ENCODE measurements around the gene MAPK8IP3. TPM values are rescaled to one million over a fixed set of nuclear protein-coding genes. Genes with fewer than 3 reads are reported as not detected.

The MAPK8IP3 gene
- total and polyA plus RNA-seq, 2 donors (not counting 1 experiment from before 2014, with no cell fraction given): 249 to 340 TPM

DNA sequence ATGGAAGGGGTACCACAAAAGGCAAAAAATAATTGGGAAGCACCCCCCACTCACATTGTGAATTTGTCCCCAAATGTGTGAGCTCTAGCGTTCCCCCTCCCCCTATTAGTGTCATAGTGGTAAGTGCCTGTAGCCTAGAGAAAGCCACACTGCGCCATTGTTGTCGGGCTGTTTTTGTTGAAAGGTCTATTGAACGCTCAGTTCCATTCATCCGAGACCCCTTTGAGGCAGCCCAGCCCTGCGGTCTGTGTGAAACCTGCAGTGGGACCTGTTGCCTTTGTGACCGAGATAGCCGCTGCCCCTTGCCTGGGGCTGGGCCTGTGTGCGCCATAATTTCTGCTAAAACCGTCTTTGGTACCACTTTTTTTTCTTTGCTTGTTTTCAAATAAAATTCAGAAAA lies 25.0 kb upstream of the MAPK8IP3 start:
- Histone ChIP-seq H3K4me3 (ENCODE audit: control extremely low read depth in 1 of 5, extremely low read depth in 1 of 5, insufficient read depth in 1 of 5, low read depth in 2 of 5, low read length in 4 of 5) (no peak overlapping the region), H3K27me3 (replicated peaks in 1 of 4; ENCODE audit: control extremely low read depth in 1 of 4, control insufficient read depth in 3 of 4, insufficient read depth in 4 of 4, low read length in 3 of 4) (no peaks in the 10 kb centered on the region), H3K4me1 (ENCODE audit: control insufficient read depth in 2 of 2, insufficient read depth in 2 of 2, low read length in 2 of 2) (peaks cover 8 to 14% of the 10 kb centered on the region in 2 donors), H3K36me3 (replicated peaks in 1 of 2; ENCODE audit: control extremely low read depth in 1 of 2, control insufficient read depth in 1 of 2, extremely low read depth in 1 of 2, insufficient read depth in 2 of 2, low read length in 1 of 2) (peaks cover 0 to 14% of the 10 kb centered on the region in 2 experiments), H3K27ac (ENCODE audit: low read length in 2 of 2) (no peak overlapping the region), H3K79me2 (ENCODE audit: control insufficient read depth, insufficient read depth, low read length) (peaks cover 89% of the 10 kb centered on the region), H4K20me1 (ENCODE audit: control insufficient read depth, insufficient read depth, low read length, poor library complexity, severe bottlenecking) (peaks cover 64% of the 10 kb centered on the region), H2AFZ (ENCODE audit: insufficient read depth, low read depth, low read length, poor library complexity, severe bottlenecking) (no peak overlapping the region), H3K4me2 (replicated peaks; ENCODE audit: low read depth, low read length, poor library complexity, severe bottlenecking) (no peak overlapping the region), H3K9me3 (ENCODE audit: control extremely low read depth in 1 of 3, control insufficient read depth in 2 of 3, insufficient read depth in 1 of 3, low read length in 2 of 3) (no peaks in the 10 kb centered on the region), H3K9ac (ENCODE audit: low read length) (no peak overlapping the region)
- H3K27me3 Mint-ChIP-seq: no peaks in the 10 kb centered on the region
- ATAC-seq (ENCODE audit: low read depth) (no peak), DNase-seq (no peak)
- H3K4me1 Mint-ChIP-seq: peaks cover 14% of the 10 kb centered on the region
- 97% methylated on average over 7 of the region's 10 CpGs for WGBS (ENCODE audit: insufficient coverage)
- no peak overlapping the region for H3K4me3 Mint-ChIP-seq
- TF ChIP-seq, protein P1, sequence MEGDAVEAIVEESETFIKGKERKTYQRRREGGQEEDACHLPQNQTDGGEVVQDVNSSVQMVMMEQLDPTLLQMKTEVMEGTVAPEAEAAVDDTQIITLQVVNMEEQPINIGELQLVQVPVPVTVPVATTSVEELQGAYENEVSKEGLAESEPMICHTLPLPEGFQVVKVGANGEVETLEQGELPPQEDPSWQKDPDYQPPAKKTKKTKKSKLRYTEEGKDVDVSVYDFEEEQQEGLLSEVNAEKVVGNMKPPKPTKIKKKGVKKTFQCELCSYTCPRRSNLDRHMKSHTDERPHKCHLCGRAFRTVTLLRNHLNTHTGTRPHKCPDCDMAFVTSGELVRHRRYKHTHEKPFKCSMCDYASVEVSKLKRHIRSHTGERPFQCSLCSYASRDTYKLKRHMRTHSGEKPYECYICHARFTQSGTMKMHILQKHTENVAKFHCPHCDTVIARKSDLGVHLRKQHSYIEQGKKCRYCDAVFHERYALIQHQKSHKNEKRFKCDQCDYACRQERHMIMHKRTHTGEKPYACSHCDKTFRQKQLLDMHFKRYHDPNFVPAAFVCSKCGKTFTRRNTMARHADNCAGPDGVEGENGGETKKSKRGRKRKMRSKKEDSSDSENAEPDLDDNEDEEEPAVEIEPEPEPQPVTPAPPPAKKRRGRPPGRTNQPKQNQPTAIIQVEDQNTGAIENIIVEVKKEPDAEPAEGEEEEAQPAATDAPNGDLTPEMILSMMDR (IDR thresholded peaks at IDR 0.05): no peak
- no peak for TF ChIP-seq EZH2 (IDR thresholded peaks at IDR 0.05; ENCODE audit: borderline replicate concordance, insufficient read depth, low read depth, low read length, poor library complexity, severe bottlenecking)
- H3K27ac Mint-ChIP-seq: no peak overlapping the region
- intact Hi-C loops (cut with micrococcal nuclease): no loop called here
- H3K9me3 Mint-ChIP-seq (ENCODE audit: insufficient read depth): no peaks in the 10 kb centered on the region
- POLR2A ChIA-PET: no interaction called here
- CTCF ChIA-PET: interaction anchor here (1.4 kb wide), 1 partner anchor 43 kb away, joined by 3 read pairs; no protein-coding TSS in a partner anchor

DNA sequence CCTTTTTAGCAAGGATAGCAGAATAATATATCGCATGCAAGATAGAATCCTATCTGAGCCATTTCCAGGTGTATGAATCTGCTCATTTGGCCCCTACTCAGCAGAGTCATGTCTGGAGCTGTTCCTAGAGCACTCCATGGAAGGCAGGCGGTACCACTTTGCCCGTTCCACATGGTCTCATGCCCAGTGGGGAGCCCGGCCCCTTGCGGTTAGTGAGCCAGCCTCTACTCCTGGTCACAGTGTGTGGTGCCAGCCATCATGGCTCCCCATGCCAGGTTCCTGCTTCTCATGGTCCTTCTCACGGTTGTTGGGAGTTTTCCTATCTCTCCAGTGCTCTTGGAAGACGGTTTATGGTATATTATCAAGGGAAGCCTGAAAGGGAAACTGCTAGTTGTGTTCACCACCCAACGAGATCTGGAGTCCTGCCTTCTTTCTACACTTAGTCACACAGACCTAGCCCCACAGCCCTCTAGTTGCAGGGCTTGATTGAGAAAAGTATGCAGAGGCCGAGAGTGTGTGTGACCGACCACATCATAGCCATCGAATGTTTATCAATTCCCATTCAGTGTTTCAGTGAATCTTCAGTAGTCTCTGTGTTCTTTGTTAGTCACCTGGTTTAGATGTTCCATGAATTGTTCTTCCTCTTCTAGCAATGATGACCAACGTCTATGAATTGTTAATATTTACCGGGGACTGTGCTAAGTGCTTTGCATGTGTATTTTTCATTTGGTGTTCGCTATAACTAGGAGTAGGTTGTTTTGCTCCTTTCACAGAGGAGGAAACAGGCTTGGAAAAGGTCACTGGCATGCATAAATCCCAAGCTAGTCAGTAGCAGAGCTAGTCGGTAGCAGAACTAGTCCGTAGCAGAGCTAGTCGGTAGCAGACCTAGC lies 18.3 kb upstream of the MAPK8IP3 start:
- Histone ChIP-seq H3K79me2 (ENCODE audit: control insufficient read depth, insufficient read depth, low read length) (peaks cover 66% of the 10 kb centered on the region), H3K27me3 (replicated peaks in 1 of 4; ENCODE audit: control extremely low read depth in 1 of 4, control insufficient read depth in 3 of 4, insufficient read depth in 4 of 4, low read length in 3 of 4) (no peaks in the 10 kb centered on the region), H3K4me1 (ENCODE audit: control insufficient read depth in 2 of 2, insufficient read depth in 2 of 2, low read length in 2 of 2) (no peaks in the 10 kb centered on the region), H3K9ac (ENCODE audit: low read length) (no peak overlapping the region), H3K4me3 (ENCODE audit: control extremely low read depth in 1 of 5, extremely low read depth in 1 of 5, insufficient read depth in 1 of 5, low read depth in 2 of 5, low read length in 4 of 5) (no peak overlapping the region), H3K36me3 (replicated peaks in 1 of 2; ENCODE audit: control extremely low read depth in 1 of 2, control insufficient read depth in 1 of 2, extremely low read depth in 1 of 2, insufficient read depth in 2 of 2, low read length in 1 of 2) (peaks cover 2 to 63% of the 10 kb centered on the region in 2 experiments), H3K27ac (ENCODE audit: low read length in 2 of 2) (no peak overlapping the region), H2AFZ (ENCODE audit: insufficient read depth, low read depth, low read length, poor library complexity, severe bottlenecking) (no peak overlapping the region), H4K20me1 (ENCODE audit: control insufficient read depth, insufficient read depth, low read length, poor library complexity, severe bottlenecking) (peaks cover 70% of the 10 kb centered on the region), H3K4me2 (replicated peaks; ENCODE audit: low read depth, low read length, poor library complexity, severe bottlenecking) (no peak overlapping the region), H3K9me3 (ENCODE audit: control extremely low read depth in 1 of 3, control insufficient read depth in 2 of 3, insufficient read depth in 1 of 3, low read length in 2 of 3) (no peaks in the 10 kb centered on the region)
- ChIA-PET CTCF (no interaction called here), POLR2A (no interaction called here)
- TF ChIP-seq, protein P1 (IDR thresholded peaks at IDR 0.05): no peak
- no peak for TF ChIP-seq EZH2 (IDR thresholded peaks at IDR 0.05; ENCODE audit: borderline replicate concordance, insufficient read depth, low read depth, low read length, poor library complexity, severe bottlenecking)
- Mint-ChIP-seq H3K9me3 (ENCODE audit: insufficient read depth) (no peaks in the 10 kb centered on the region), H3K27me3 (no peaks in the 10 kb centered on the region), H3K4me1 (peaks cover 2% of the 10 kb centered on the region), H3K4me3 (no peak overlapping the region), H3K27ac (no peak overlapping the region)
- WGBS (ENCODE audit: insufficient coverage): 98% methylated on average over 10 of the region's 17 CpGs
- DNase-seq (no peak), ATAC-seq (ENCODE audit: low read depth) (no peak)
- intact Hi-C loops (cut with micrococcal nuclease): no loop called here
